Activated CD4-positive, alpha-beta T cell treated with anti-CD3 and anti-CD28 coated beads for 36 hours (primary cell): ENCODE data around the gene SIM2. TPM values are rescaled to one million over a fixed set of nuclear protein-coding genes. Genes with fewer than 3 reads are reported as not detected.

Experiments
- ATAC-seq: fragments of 200-7000 bp; cut with Tn5 transposase; one replicate; pipeline ENCODE4 v1.10.0; 2021; ENCODE audit warnings: mild to moderate bottlenecking, moderate library complexity
- CTCF ChIA-PET: fragments of 350-600 bp; sonication (Branson Sonifier 250); formaldehyde crosslinking; loops from one replicate; lab custom pipeline; 2021; ENCODE audit warnings: antibody characterized with exemption; lab: Charles Lee
- POLR2A ChIA-PET: fragments of 350-600 bp; sonication (Branson Sonifier 250); formaldehyde crosslinking; loops from one replicate; lab custom pipeline; 2021; ENCODE audit warnings: antibody characterized with exemption, inconsistent platforms; lab: Charles Lee
- DNase-seq: peaks from one replicate; pipeline ENCODE4 v3.0.0-alpha.2; 2020
- H3K27ac Mint-ChIP-seq: one replicate; pipeline ENCODE4 v1.8.0; 2021; ENCODE audit warnings: mixed read lengths
- H3K27me3 Mint-ChIP-seq: one replicate; pipeline ENCODE4 v1.8.0; 2021; ENCODE audit warnings: mixed read lengths
- H3K36me3 Mint-ChIP-seq: one replicate; pipeline ENCODE4 v1.8.0; 2021; ENCODE audit warnings: low read depth, mixed read lengths
- H3K4me1 Mint-ChIP-seq: one replicate; pipeline ENCODE4 v1.8.0; 2021; ENCODE audit warnings: mixed read lengths
- H3K4me3 Mint-ChIP-seq: one replicate; pipeline ENCODE4 v1.8.0; 2021; ENCODE audit warnings: mild to moderate bottlenecking, moderate library complexity, mixed read lengths
- H3K9me3 Mint-ChIP-seq: one replicate; pipeline ENCODE4 v1.8.0; 2021; ENCODE audit warnings: low read depth, mixed read lengths
- intact Hi-C, 2 experiments: fragments of 100-400 bp; cut with DNase I in 1 of 2; cut with micrococcal nuclease in 1 of 2; formaldehyde crosslinking; loops; one replicate each; pipeline versions ENCODE4 v1.14.2 to v1.15.1; 2022 to 2024; cut with DNase I, micrococcal nuclease
- total RNA-seq, 2 experiments: library from RNA; stranded (reverse); gene quantifications; one replicate each; pipeline ENCODE4 v1.2.3, GENCODE V29; 2021

The SIM2 gene
- total RNA-seq, 2 experiments from 2014 or later: 2.0 to 2.4 TPM

- no peak for ATAC-seq
- no peak overlapping the region for H3K27ac Mint-ChIP-seq
- H3K36me3 Mint-ChIP-seq: no peaks in the 10 kb centered on the region
- peaks cover 11% of the 10 kb centered on the region for H3K27me3 Mint-ChIP-seq
- DNase-seq: no peak
- no peak overlapping the region for H3K4me3 Mint-ChIP-seq
- POLR2A ChIA-PET: no interaction called here
- no peaks in the 10 kb centered on the region for H3K4me1 Mint-ChIP-seq
- intact Hi-C loops: no loop called here
- no peaks in the 10 kb centered on the region for H3K9me3 Mint-ChIP-seq
- CTCF ChIA-PET: interaction anchor here (1.1 to 1.2 kb wide), 2 partner anchors 11 to 103 kb away, joined by 3 to 4 read pairs; no protein-coding TSS in a partner anchor
Measured at GRCh38 chr21:36733857-36734256, 34.9 kb downstream of the SIM2 start.

GRCh38 chr21:36734367-36735200 lies 35.7 kb downstream of the SIM2 start:
- Mint-ChIP-seq H3K27ac (no peak overlapping the region), H3K9me3 (no peaks in the 10 kb centered on the region), H3K36me3 (no peaks in the 10 kb centered on the region), H3K4me3 (no peak overlapping the region), H3K27me3 (peaks cover 12% of the 10 kb centered on the region), H3K4me1 (no peaks in the 10 kb centered on the region)
- ChIA-PET CTCF (interaction anchor here (1.2 kb wide), 1 partner anchor 104 kb away, joined by 4 read pairs; no protein-coding TSS in a partner anchor), POLR2A (no interaction called here)
- DNase-seq: no peak
- ATAC-seq: no peak
- intact Hi-C loops: no loop called here

- ATAC-seq: no peak
- no peaks in the 10 kb centered on the region for H3K9me3 Mint-ChIP-seq
- H3K27ac Mint-ChIP-seq: no peak overlapping the region
- intact Hi-C loops: no loop called here
- ChIA-PET POLR2A (no interaction called here), CTCF (interaction anchor here (1.2 kb wide), 1 partner anchor 105 kb away, joined by 4 read pairs; no protein-coding TSS in a partner anchor)
- no peak overlapping the region for H3K4me3 Mint-ChIP-seq
- no peaks in the 10 kb centered on the region for H3K4me1 Mint-ChIP-seq
- H3K36me3 Mint-ChIP-seq: no peaks in the 10 kb centered on the region
- H3K27me3 Mint-ChIP-seq: peaks cover 11% of the 10 kb centered on the region
- DNase-seq: no peak
Measured at GRCh38 chr21:36735201-36735515, 36.2 kb downstream of the SIM2 start.

GRCh38 chr21:36735724-36736320 lies 36.9 kb downstream of the SIM2 start:
- no peaks in the 10 kb centered on the region for H3K9me3 Mint-ChIP-seq
- H3K4me1 Mint-ChIP-seq: no peaks in the 10 kb centered on the region
- intact Hi-C loops: no loop called here
- H3K4me3 Mint-ChIP-seq: no peak overlapping the region
- no peak for DNase-seq
- H3K27ac Mint-ChIP-seq: no peak overlapping the region
- no peaks in the 10 kb centered on the region for H3K36me3 Mint-ChIP-seq
- ChIA-PET POLR2A (no interaction called here), CTCF (interaction anchor here (0.6 to 0.8 kb wide), 2 partner anchors 14 to 106 kb away, joined by 3 to 5 read pairs; no protein-coding TSS in a partner anchor)
- ATAC-seq: no peak
- peaks cover 9% of the 10 kb centered on the region for H3K27me3 Mint-ChIP-seq

GRCh38 chr21:36738489-36739126 lies 39.7 kb downstream of the SIM2 start:
- Mint-ChIP-seq H3K27me3 (peaks cover 5% of the 10 kb centered on the region), H3K36me3 (no peaks in the 10 kb centered on the region), H3K9me3 (no peaks in the 10 kb centered on the region), H3K4me1 (no peaks in the 10 kb centered on the region), H3K27ac (no peak overlapping the region), H3K4me3 (no peak overlapping the region)
- POLR2A ChIA-PET: no interaction called here
- no peak for ATAC-seq
- intact Hi-C loops: no loop called here
- CTCF ChIA-PET: interaction anchor here (1.5 kb wide), 1 partner anchor 35 kb away, joined by 3 read pairs; no protein-coding TSS in a partner anchor
- no peak for DNase-seq

GRCh38 chr21:36741506-36741905 lies 42.6 kb downstream of the SIM2 start:
- intact Hi-C loops: loop anchor here in 1 of 2 experiments (10.0 kb wide), 1 partner anchor 183 kb away; no protein-coding TSS in a partner anchor
- H3K27ac Mint-ChIP-seq: no peak overlapping the region
- DNase-seq: no peak
- H3K9me3 Mint-ChIP-seq: no peaks in the 10 kb centered on the region
- no peak for ATAC-seq
- H3K36me3 Mint-ChIP-seq: no peaks in the 10 kb centered on the region
- H3K4me3 Mint-ChIP-seq: no peak overlapping the region
- no peaks in the 10 kb centered on the region for H3K4me1 Mint-ChIP-seq
- CTCF ChIA-PET: no interaction called here
- peaks cover 19% of the 10 kb centered on the region for H3K27me3 Mint-ChIP-seq
- POLR2A ChIA-PET: no interaction called here

GRCh38 chr21:36743008-36743407 lies 44.1 kb downstream of the SIM2 start:
- no peak for DNase-seq
- Mint-ChIP-seq H3K4me1 (peaks cover 6% of the 10 kb centered on the region), H3K4me3 (no peak overlapping the region), H3K27me3 (peaks cover 27% of the 10 kb centered on the region), H3K27ac (no peak overlapping the region), H3K36me3 (no peaks in the 10 kb centered on the region), H3K9me3 (no peaks in the 10 kb centered on the region)
- no peak for ATAC-seq
- ChIA-PET CTCF (no interaction called here), POLR2A (no interaction called here)
- intact Hi-C loops: loop anchor here in 1 of 2 experiments (10.0 kb wide), 1 partner anchor 182 kb away; no protein-coding TSS in a partner anchor

- Mint-ChIP-seq H3K36me3 (no peaks in the 10 kb centered on the region), H3K4me1 (peaks cover 7% of the 10 kb centered on the region), H3K27me3 (peaks cover 29% of the 10 kb centered on the region), H3K27ac (no peak overlapping the region), H3K9me3 (no peaks in the 10 kb centered on the region), H3K4me3 (no peak overlapping the region)
- POLR2A ChIA-PET: no interaction called here
- intact Hi-C loops: loop anchor here in 1 of 2 experiments (10.0 kb wide), 1 partner anchor 181 kb away; no protein-coding TSS in a partner anchor
- CTCF ChIA-PET: no interaction called here
- ATAC-seq (no peak), DNase-seq (no peak)
Measured at GRCh38 chr21:36743446-36743845, 44.5 kb downstream of the SIM2 start.

GRCh38 chr21:36744190-36744559 lies 45.3 kb downstream of the SIM2 start:
- peaks cover 3% of the 10 kb centered on the region for H3K36me3 Mint-ChIP-seq
- peaks cover 33% of the 10 kb centered on the region for H3K27me3 Mint-ChIP-seq
- no peaks in the 10 kb centered on the region for H3K9me3 Mint-ChIP-seq
- H3K4me1 Mint-ChIP-seq: peaks cover 11% of the 10 kb centered on the region
- CTCF ChIA-PET: no interaction called here
- DNase-seq: no peak
- H3K27ac Mint-ChIP-seq: no peak overlapping the region
- POLR2A ChIA-PET: no interaction called here
- ATAC-seq: no peak
- H3K4me3 Mint-ChIP-seq: no peak overlapping the region
- intact Hi-C loops: loop anchor here in 1 of 2 experiments (10.0 kb wide), 1 partner anchor 181 kb away; no protein-coding TSS in a partner anchor

GRCh38 chr21:36744560-36745231 lies 45.8 kb downstream of the SIM2 start:
- ATAC-seq (no peak), DNase-seq (no peak)
- H3K9me3 Mint-ChIP-seq: no peaks in the 10 kb centered on the region
- H3K36me3 Mint-ChIP-seq: peaks cover 4% of the 10 kb centered on the region
- intact Hi-C loops: loop anchor here in 1 of 2 experiments (5.0 to 10.0 kb wide), 2 partner anchors 108 to 180 kb away; no protein-coding TSS in a partner anchor
- ChIA-PET POLR2A (no interaction called here), CTCF (no interaction called here)
- H3K4me3 Mint-ChIP-seq: no peak overlapping the region
- peaks cover 11% of the 10 kb centered on the region for H3K4me1 Mint-ChIP-seq
- no peak overlapping the region for H3K27ac Mint-ChIP-seq
- peaks cover 37% of the 10 kb centered on the region for H3K27me3 Mint-ChIP-seq

- no peak overlapping the region for H3K4me3 Mint-ChIP-seq
- peaks cover 11% of the 10 kb centered on the region for H3K4me1 Mint-ChIP-seq
- CTCF ChIA-PET: interaction anchor here (0.6 to 1.1 kb wide), 2 partner anchors 19 to 182 kb away, joined by 3 to 5 read pairs; no protein-coding TSS in a partner anchor
- POLR2A ChIA-PET: no interaction called here
- no peaks in the 10 kb centered on the region for H3K9me3 Mint-ChIP-seq
- intact Hi-C loops: loop anchor here in 1 of 2 experiments (5.0 to 10.0 kb wide), 2 partner anchors 107 to 179 kb away; no protein-coding TSS in a partner anchor
- H3K36me3 Mint-ChIP-seq: peaks cover 9% of the 10 kb centered on the region
- DNase-seq (no peak), ATAC-seq (no peak)
- H3K27ac Mint-ChIP-seq: no peak overlapping the region
- peaks cover 41% of the 10 kb centered on the region for H3K27me3 Mint-ChIP-seq
Measured at GRCh38 chr21:36745459-36745858, 46.5 kb downstream of the SIM2 start.
